ENCODE measurements around the gene EMCN. TPM values are rescaled to one million over a fixed set of nuclear protein-coding genes. Genes with fewer than 3 reads are reported as not detected.

Gene EMCN
- total and polyA plus RNA-seq, 2 experiments from 2014 or later, result 0.22 to 1.0 TPM

DNA sequence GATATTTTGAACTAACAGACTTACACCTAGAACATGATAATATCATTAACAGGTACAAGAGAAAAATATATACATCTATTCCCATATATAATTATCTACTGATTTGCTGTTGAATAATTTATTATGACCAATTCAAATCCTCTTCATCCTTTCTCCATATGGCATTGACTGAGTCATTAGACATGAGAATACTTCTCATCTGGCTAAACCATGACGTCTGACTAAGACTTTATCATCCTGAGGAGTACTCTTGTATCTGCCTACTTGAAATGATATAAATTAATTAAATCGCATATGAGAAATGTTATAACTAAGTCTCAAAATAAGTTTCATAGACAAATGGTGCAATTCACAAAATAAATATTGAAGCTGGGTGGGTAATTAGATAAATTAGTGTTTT lies 67.4 kb downstream of the EMCN start:
- in situ Hi-C loops (cut with MboI), result no loop called here
- Histone ChIP-seq H3K4me1 (ENCODE audit: insufficient read depth) (no peaks in the 10 kb centered on the region), H2AFZ (no peak overlapping the region), H3K27ac (no peak overlapping the region), H3K9me2 (ENCODE audit: insufficient read depth) (no peaks in the 10 kb centered on the region), H3K79me2 (ENCODE audit: insufficient read depth) (no peaks in the 10 kb centered on the region), H3K4me2 (ENCODE audit: unreplicated experiment) (no peak overlapping the region), H3K9ac (no peak overlapping the region), H3K4me3 (no peak overlapping the region), H3K27me3 (replicated peaks; ENCODE audit: insufficient read depth) (no peaks in the 10 kb centered on the region), H4K20me1 (ENCODE audit: insufficient read depth) (no peaks in the 10 kb centered on the region), H3K9me3 (ENCODE audit: low read depth) (no peaks in the 10 kb centered on the region), H3K36me3 (ENCODE audit: low read depth) (no peaks in the 10 kb centered on the region), H3F3A (ENCODE audit: insufficient read depth) (no peaks in the 10 kb centered on the region)
- peak; percentile 46 for DNase-seq
- 44 to 58% methylated on average over 2 of the region's 2 CpGs for WGBS, 2 experiments (ENCODE audit: low coverage in 1 of 2, low lambda C conversion rate in 2 of 2, missing lambda C conversion rate in 2 of 2)
- TF ChIP-seq EZH2phosphoT487 (IDR thresholded peaks at IDR 0.05; ENCODE audit: insufficient read depth, low read depth) (no peak), EZH2 (IDR thresholded peaks at IDR 0.05; ENCODE audit: insufficient read depth, poor library complexity, severe bottlenecking) (no peak)

- 55 to 57% methylated on average over 1 of the region's 1 CpG for WGBS, 2 experiments (ENCODE audit: low coverage in 1 of 2, low lambda C conversion rate in 2 of 2, missing lambda C conversion rate in 2 of 2)
- H4K20me1 ChIP-seq (ENCODE audit: insufficient read depth), result no peaks in the 10 kb centered on the region
- TF ChIP-seq EZH2phosphoT487 (IDR thresholded peaks at IDR 0.05; ENCODE audit: insufficient read depth, low read depth), result no peak
- no peak for TF ChIP-seq EZH2 (IDR thresholded peaks at IDR 0.05; ENCODE audit: insufficient read depth, poor library complexity, severe bottlenecking)
- peaks cover 9% of the 10 kb centered on the region for H3K4me1 ChIP-seq (ENCODE audit: insufficient read depth)
- no peaks in the 10 kb centered on the region for H3K9me2 ChIP-seq (ENCODE audit: insufficient read depth)
- no peak overlapping the region for H3K4me2 ChIP-seq (ENCODE audit: unreplicated experiment)
- DNase-seq, result no peak
- in situ Hi-C loops (cut with MboI), result no loop called here
- H3F3A ChIP-seq (ENCODE audit: insufficient read depth), result 0 out of 2 replicates have a peak, but pooled peaks cover 5% of the 10 kb centered on the region
- H3K27me3 ChIP-seq (replicated peaks; ENCODE audit: insufficient read depth), result no peaks in the 10 kb centered on the region
- H3K9ac ChIP-seq, result no peak overlapping the region
- no peak overlapping the region for H3K4me3 ChIP-seq
- H3K27ac ChIP-seq, result no peak overlapping the region
- no peaks in the 10 kb centered on the region for H3K9me3 ChIP-seq (ENCODE audit: low read depth)
- no peak overlapping the region for H2AFZ ChIP-seq
- H3K79me2 ChIP-seq (ENCODE audit: insufficient read depth), result no peaks in the 10 kb centered on the region
- no peaks in the 10 kb centered on the region for H3K36me3 ChIP-seq (ENCODE audit: low read depth)
Observed at GRCh38 chr4:100431416-100431815, 86.4 kb downstream of the EMCN start.

GRCh38 chr4:100430451-100430850 lies 87.4 kb downstream of the EMCN start:
- H2AFZ ChIP-seq, result no peak overlapping the region
- H3K4me3 ChIP-seq, result no peak overlapping the region
- H3F3A ChIP-seq (ENCODE audit: insufficient read depth), result 0 out of 2 replicates have a peak, but pooled peaks cover 5% of the 10 kb centered on the region
- no peaks in the 10 kb centered on the region for H4K20me1 ChIP-seq (ENCODE audit: insufficient read depth)
- TF ChIP-seq EZH2phosphoT487 (IDR thresholded peaks at IDR 0.05; ENCODE audit: insufficient read depth, low read depth), result no peak
- no peak for TF ChIP-seq EZH2 (IDR thresholded peaks at IDR 0.05; ENCODE audit: insufficient read depth, poor library complexity, severe bottlenecking)
- no peak for DNase-seq
- WGBS, 2 experiments (ENCODE audit: low coverage in 1 of 2, low lambda C conversion rate in 2 of 2, missing lambda C conversion rate in 2 of 2), result 96 to 98% methylated on average over 5 of the region's 5 CpGs
- no peaks in the 10 kb centered on the region for H3K27me3 ChIP-seq (replicated peaks; ENCODE audit: insufficient read depth)
- H3K36me3 ChIP-seq (ENCODE audit: low read depth), result no peaks in the 10 kb centered on the region
- no peak overlapping the region for H3K4me2 ChIP-seq (ENCODE audit: unreplicated experiment)
- no peaks in the 10 kb centered on the region for H3K79me2 ChIP-seq (ENCODE audit: insufficient read depth)
- H3K4me1 ChIP-seq (ENCODE audit: insufficient read depth), result peaks cover 9% of the 10 kb centered on the region
- H3K9ac ChIP-seq, result no peak overlapping the region
- in situ Hi-C loops (cut with MboI), result no loop called here
- no peaks in the 10 kb centered on the region for H3K9me2 ChIP-seq (ENCODE audit: insufficient read depth)
- no peaks in the 10 kb centered on the region for H3K9me3 ChIP-seq (ENCODE audit: low read depth)
- no peak overlapping the region for H3K27ac ChIP-seq

GRCh38 chr4:100429616-100430015 lies 88.2 kb downstream of the EMCN start:
- Histone ChIP-seq H3K9me3 (ENCODE audit: low read depth) (no peaks in the 10 kb centered on the region), H3K27me3 (replicated peaks; ENCODE audit: insufficient read depth) (no peaks in the 10 kb centered on the region), H4K20me1 (ENCODE audit: insufficient read depth) (no peaks in the 10 kb centered on the region), H3K4me2 (ENCODE audit: unreplicated experiment) (no peak overlapping the region), H3K27ac (no peak overlapping the region), H2AFZ (no peak overlapping the region), H3K9ac (no peak overlapping the region), H3K79me2 (ENCODE audit: insufficient read depth) (no peaks in the 10 kb centered on the region), H3K4me1 (ENCODE audit: insufficient read depth) (peaks cover 9% of the 10 kb centered on the region), H3K36me3 (ENCODE audit: low read depth) (no peaks in the 10 kb centered on the region), H3F3A (ENCODE audit: insufficient read depth) (0 out of 2 replicates have a peak, but pooled peaks cover 5% of the 10 kb centered on the region), H3K4me3 (no peak overlapping the region), H3K9me2 (ENCODE audit: insufficient read depth) (no peaks in the 10 kb centered on the region)
- no peak for TF ChIP-seq EZH2phosphoT487 (IDR thresholded peaks at IDR 0.05; ENCODE audit: insufficient read depth, low read depth)
- in situ Hi-C loops (cut with MboI), result no loop called here
- 91 to 97% methylated on average over 1 of the region's 1 CpG for WGBS, 2 experiments (ENCODE audit: low coverage in 1 of 2, low lambda C conversion rate in 2 of 2, missing lambda C conversion rate in 2 of 2)
- DNase-seq, result no peak

- H2AFZ ChIP-seq, result no peak overlapping the region
- no peak overlapping the region for H3K27ac ChIP-seq
- no peaks in the 10 kb centered on the region for H3K79me2 ChIP-seq (ENCODE audit: insufficient read depth)
- TF ChIP-seq EZH2 (IDR thresholded peaks at IDR 0.05; ENCODE audit: insufficient read depth, poor library complexity, severe bottlenecking), result no peak
- TF ChIP-seq EZH2phosphoT487 (IDR thresholded peaks at IDR 0.05; ENCODE audit: insufficient read depth, low read depth), result no peak
- in situ Hi-C loops (cut with MboI), result no loop called here
- no peak overlapping the region for H3K4me3 ChIP-seq
- no peaks in the 10 kb centered on the region for H4K20me1 ChIP-seq (ENCODE audit: insufficient read depth)
- no peak overlapping the region for H3K4me2 ChIP-seq (ENCODE audit: unreplicated experiment)
- H3K36me3 ChIP-seq (ENCODE audit: low read depth), result no peaks in the 10 kb centered on the region
- 0 out of 2 replicates have a peak, but pooled peaks cover 5% of the 10 kb centered on the region for H3F3A ChIP-seq (ENCODE audit: insufficient read depth)
- H3K9me2 ChIP-seq (ENCODE audit: insufficient read depth), result no peaks in the 10 kb centered on the region
- H3K9me3 ChIP-seq (ENCODE audit: low read depth), result no peaks in the 10 kb centered on the region
- DNase-seq, result peak; percentile 62
- 58 to 72% methylated on average over 2 of the region's 2 CpGs for WGBS, 2 experiments (ENCODE audit: low coverage in 1 of 2, low lambda C conversion rate in 2 of 2, missing lambda C conversion rate in 2 of 2)
- peaks cover 9% of the 10 kb centered on the region for H3K4me1 ChIP-seq (ENCODE audit: insufficient read depth)
- no peaks in the 10 kb centered on the region for H3K27me3 ChIP-seq (replicated peaks; ENCODE audit: insufficient read depth)
- no peak overlapping the region for H3K9ac ChIP-seq
Observed at GRCh38 chr4:100428051-100428450, 89.8 kb downstream of the EMCN start.

Data from GM23248 (cell line).